SK-N-SH (cell line): Measurements from ENCODE around the gene HAUS6. TPM values are rescaled to one million over a fixed set of nuclear protein-coding genes. Genes with fewer than 3 reads are reported as not detected.

Source experiments
- CTCF ChIA-PET: fragments of 300-600, 350-600 bp; formaldehyde crosslinking; extraction: SDS; loops from one replicate; lab custom pipeline; 2021; lab: Yijun Ruan, JAX
- POLR2A ChIA-PET: fragments of 350-600 bp; sonication (Branson Sonifier 250); formaldehyde crosslinking; extraction: SDS; loops from one replicate; lab custom pipeline; 2020; ENCODE audit warnings: antibody characterized with exemption, inconsistent platforms; lab: Yijun Ruan, JAX
- DNase-seq: peaks from one replicate; pipeline ENCODE4 v3.0.0; 2012
- H2AFZ ChIP-seq: fragments of 200-600 bp; sonication (generic); 2 replicates; pipeline ENCODE4 v1.8.1; 2016; ENCODE audit warnings: antibody characterized with exemption, mild to moderate bottlenecking, low read depth
- H3F3A ChIP-seq: fragments of 200-600 bp; sonication (generic); replicated peaks from 2 replicates; pipeline ENCODE3; 2016; ENCODE audit warnings: antibody characterized with exemption, mild to moderate bottlenecking; ENCODE audit not compliant: insufficient read depth
- H3K27ac ChIP-seq, 2 experiments: fragments of 200-500 bp in 1 of 2; fragments of 200-600 bp in 1 of 2; sonication (Bioruptor generic) in 1 of 2; sonication (generic), shearing (Covaris generic) in 1 of 2; 2 replicates each; pipeline versions ENCODE4 v1.5.1 to v1.6.1; 2014 to 2016; ENCODE audit warnings: low read depth in 2 of 2, inconsistent platforms in 1 of 2, low read length in 1 of 2, mild to moderate bottlenecking in 1 of 2, mixed read lengths in 1 of 2
- H3K27me3 ChIP-seq: fragments of 200-600 bp; sonication (generic), shearing (Covaris generic); 2 replicates; pipeline ENCODE4 v1.6.1; 2016; ENCODE audit warnings: mixed run types; ENCODE audit not compliant: insufficient read depth
- H3K36me3 ChIP-seq, 2 experiments: fragments of 200-500 bp in 1 of 2; fragments of 200-600 bp in 1 of 2; sonication (Bioruptor generic) in 1 of 2; sonication (generic) in 1 of 2; replicated peaks in 1 of 2; 2 replicates each; pipeline versions ENCODE3 to v1.5.1; 2014 to 2016; ENCODE audit warnings: low read length in 1 of 2, mild to moderate bottlenecking in 1 of 2; ENCODE audit not compliant: insufficient read depth in 2 of 2, control insufficient read depth in 1 of 2
- H3K4me1 ChIP-seq, 2 experiments: fragments of 200-500 bp in 1 of 2; fragments of 200-600 bp in 1 of 2; sonication (Bioruptor generic) in 1 of 2; sonication (generic), shearing (Covaris generic) in 1 of 2; 2 replicates each; pipeline versions ENCODE4 v1.5.1 to v1.6.1; 2014 to 2016; ENCODE audit warnings: low read depth in 1 of 2, low read length in 1 of 2, mixed run types in 1 of 2; ENCODE audit not compliant: insufficient read depth in 2 of 2, control insufficient read depth in 1 of 2
- H3K4me2 ChIP-seq: fragments of 200-600 bp; sonication (generic), shearing (Covaris generic); 2 replicates; pipeline ENCODE4 v1.6.1; 2017; ENCODE audit warnings: mixed run types
- H3K4me3 ChIP-seq, 2 experiments: fragments of 200-500 bp in 1 of 2; fragments of 200-600 bp in 1 of 2; sonication (Bioruptor generic) in 1 of 2; sonication (generic), shearing (Covaris generic) in 1 of 2; 2 replicates each; pipeline versions ENCODE4 v1.5.1 to v1.8.1; 2014 to 2016; ENCODE audit warnings: low read depth in 2 of 2, inconsistent platforms in 1 of 2, low read length in 1 of 2, mild to moderate bottlenecking in 1 of 2, mixed read lengths in 1 of 2, moderate library complexity in 1 of 2
- H3K79me2 ChIP-seq: fragments of 200-600 bp; sonication (generic); 2 replicates; pipeline ENCODE4 v1.8.1; 2017; ENCODE audit warnings: mild to moderate bottlenecking; ENCODE audit not compliant: insufficient read depth
- H3K9ac ChIP-seq: fragments of 200-600 bp; sonication (generic); 2 replicates; pipeline ENCODE4 v1.6.1; 2017; ENCODE audit warnings: mixed run types
- H3K9me2 ChIP-seq: fragments of 200-600 bp; sonication (generic); 2 replicates; pipeline ENCODE4 v1.6.1; 2017; ENCODE audit warnings: mixed run types
- H3K9me3 ChIP-seq: fragments of 200-600 bp; sonication (generic); 2 replicates; pipeline ENCODE4 v1.6.1; 2017; ENCODE audit warnings: mixed run types, mild to moderate bottlenecking, moderate library complexity
- H4K20me1 ChIP-seq: fragments of 200-600 bp; sonication (generic); 2 replicates; pipeline ENCODE4 v1.6.1; 2017; ENCODE audit warnings: mild to moderate bottlenecking, mixed run types; ENCODE audit not compliant: insufficient read depth
- ELF1 ChIP-seq: IDR thresholded peaks from 2 replicates; pipeline ENCODE4 v1.4.0; 2012
- EZH2phosphoT487 ChIP-seq: fragments of 200-600 bp; sonication (generic); IDR thresholded peaks from 2 replicates; pipeline ENCODE4 v1.6.1; 2017; ENCODE audit warnings: low read depth, mixed run types, mild to moderate bottlenecking, antibody characterized with exemption, moderate library complexity, borderline replicate concordance
- FOSL2 ChIP-seq: IDR thresholded peaks from 2 replicates; pipeline ENCODE4 v1.4.0; 2012; ENCODE audit warnings: low read depth, mild to moderate bottlenecking, moderate library complexity, borderline replicate concordance
- GATA2 ChIP-seq: sonication (generic); formaldehyde crosslinking; IDR thresholded peaks from 2 replicates; pipeline ENCODE4 v1.5.0; 2020; ENCODE audit warnings: mild to moderate bottlenecking, missing genetic modification reagents
- MXI1 ChIP-seq: IDR thresholded peaks from 2 replicates; pipeline ENCODE4 v1.6.1; 2012; ENCODE audit warnings: mild to moderate bottlenecking, low read depth, low read length, improper control_type of control experiment
- NFIC ChIP-seq: IDR thresholded peaks from 2 replicates; pipeline ENCODE4 v1.4.0; 2012; ENCODE audit warnings: borderline replicate concordance
- NRF1 ChIP-seq: IDR thresholded peaks from 2 replicates; pipeline ENCODE4 v1.6.1; 2012; ENCODE audit warnings: low read depth, mild to moderate bottlenecking, low read length
- POLR2AphosphoS5 ChIP-seq: IDR thresholded peaks from 2 replicates; pipeline ENCODE4 v1.6.1; 2012; ENCODE audit warnings: low read depth, low read length
- RXRA ChIP-seq: IDR thresholded peaks from 2 replicates; pipeline ENCODE4 v1.4.0; 2012; ENCODE audit warnings: low read depth, mild to moderate bottlenecking, borderline replicate concordance
- SMC3 ChIP-seq: IDR thresholded peaks from 2 replicates; pipeline ENCODE4 v1.6.1; 2012; ENCODE audit warnings: low read depth, low read length, improper control_type of control experiment
- WGBS: methylation state at CpG from one replicate; pipeline ENCODE4 v1.1.6; 2017; ENCODE audit warnings: low lambda C conversion rate; 5-methylcytosine and 5-hydroxymethylcytosine counted together
- polyA plus RNA-seq, 3 experiments: library from polyadenylated mRNA; depleted of rRNA; stranded (reverse); fragments of >200 nt; gene quantifications; 2 replicates each; pipeline ENCODE4 v1.2.3, GENCODE V29; 2012
- TF ChIP-seq, protein P1 (sequence below): IDR thresholded peaks from 2 replicates; pipeline ENCODE4 v1.4.0; 2012; ENCODE audit warnings: low read depth, borderline replicate concordance
- TF ChIP-seq, protein P2 (sequence below): fragments of 150-350 bp; IDR thresholded peaks from 2 replicates; pipeline ENCODE4 v1.6.1; 2016; ENCODE audit warnings: mild to moderate bottlenecking, low read depth, low read length
- TF ChIP-seq, protein P3 (sequence below): fragments of 200-600 bp; sonication (generic); IDR thresholded peaks from 2 replicates; pipeline ENCODE4 v1.6.1; 2017; ENCODE audit warnings: antibody characterized with exemption, mild to moderate bottlenecking, moderate library complexity

Gene HAUS6
- polyA plus RNA-seq, 1 of the 3 experiments (the other 2 are of a cell fraction) = 4.7 TPM

DNA sequence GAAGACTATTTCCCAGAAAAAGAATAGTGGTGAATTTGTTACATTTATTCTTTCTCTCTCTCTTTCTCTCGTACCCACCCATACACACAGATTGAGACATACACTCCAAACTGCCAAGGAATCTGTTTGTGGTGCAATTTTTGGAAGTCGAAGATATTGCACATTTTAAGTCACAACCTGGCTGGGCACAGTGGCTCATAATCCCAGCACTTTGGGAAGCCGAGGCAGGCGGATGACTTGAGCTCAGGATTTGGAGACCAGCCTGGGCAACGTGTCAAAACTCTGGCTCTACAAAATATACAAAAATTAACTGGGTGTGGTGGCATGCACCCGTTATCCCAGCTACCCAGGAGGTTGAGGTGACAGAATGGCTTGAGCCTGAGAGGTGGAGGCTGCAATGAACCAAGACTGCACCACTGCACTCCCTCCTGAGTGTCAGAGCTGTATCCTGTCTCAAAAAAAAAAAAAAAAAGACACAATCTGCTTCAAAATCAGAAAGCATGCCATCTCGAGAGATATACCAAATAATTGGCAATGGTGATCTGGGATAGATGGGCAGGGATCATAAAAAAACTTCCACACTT, 43.8 kb upstream of the HAUS6 start:
- no peaks in the 10 kb centered on the region for H3K9me2 ChIP-seq
- POLR2A ChIA-PET = no interaction called here
- CTCF ChIA-PET = no interaction called here
- H3K9me3 ChIP-seq = no peaks in the 10 kb centered on the region
- H3K79me2 ChIP-seq = no peaks in the 10 kb centered on the region
- H3K9ac ChIP-seq = no peak overlapping the region
- no peaks in the 10 kb centered on the region for H3F3A ChIP-seq
- H3K4me1 ChIP-seq = no peaks in the 10 kb centered on the region
- H3K36me3 ChIP-seq = no peaks in the 10 kb centered on the region
- H3K4me2 ChIP-seq = no peak overlapping the region
- 75% methylated on average over 7 of the region's 7 CpGs for whole genome bisulfite sequencing
- H3K27me3 ChIP-seq = no peaks in the 10 kb centered on the region
- no peak overlapping the region for H3K4me3 ChIP-seq
- no peak for DNase-seq
- H3K27ac ChIP-seq = no peak overlapping the region
- no peak overlapping the region; the same call in 1 of the 2 replicates for H2AFZ ChIP-seq
- TF ChIP-seq NFIC = no peak
- no peak for TF ChIP-seq RXRA
- TF ChIP-seq, protein P1, sequence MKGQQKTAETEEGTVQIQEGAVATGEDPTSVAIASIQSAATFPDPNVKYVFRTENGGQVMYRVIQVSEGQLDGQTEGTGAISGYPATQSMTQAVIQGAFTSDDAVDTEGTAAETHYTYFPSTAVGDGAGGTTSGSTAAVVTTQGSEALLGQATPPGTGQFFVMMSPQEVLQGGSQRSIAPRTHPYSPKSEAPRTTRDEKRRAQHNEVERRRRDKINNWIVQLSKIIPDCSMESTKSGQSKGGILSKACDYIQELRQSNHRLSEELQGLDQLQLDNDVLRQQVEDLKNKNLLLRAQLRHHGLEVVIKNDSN = no peak
- no peak for TF ChIP-seq MXI1
- TF ChIP-seq, all 33 proteins: peak for 0
- no peaks in the 10 kb centered on the region for H4K20me1 ChIP-seq

DNA sequence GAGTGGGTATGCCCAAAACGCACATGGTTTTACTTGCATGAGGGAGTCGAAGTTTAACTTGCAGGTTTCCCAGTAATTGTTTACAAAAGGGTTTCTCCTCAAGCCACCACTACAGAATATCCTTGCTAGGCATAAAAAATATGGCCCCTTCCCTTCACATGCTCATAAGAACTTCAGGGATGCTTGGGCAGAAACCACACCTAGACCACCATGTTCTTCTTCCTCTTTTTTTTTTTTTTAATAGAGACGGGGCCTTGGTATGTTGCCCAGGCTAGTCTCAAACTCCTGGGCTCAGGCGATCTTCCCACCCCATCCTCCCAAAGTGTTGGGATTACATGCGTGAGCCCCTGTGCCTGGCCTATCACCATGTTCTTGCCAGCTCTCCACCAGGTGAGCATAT, 43.2 kb upstream of the HAUS6 start:
- Histone ChIP-seq H3K4me1 (no peaks in the 10 kb centered on the region), H3K9ac (no peak overlapping the region), H3K36me3 (no peaks in the 10 kb centered on the region), H4K20me1 (no peaks in the 10 kb centered on the region), H3K4me2 (no peak overlapping the region), H3F3A (no peaks in the 10 kb centered on the region), H3K4me3 (no peak overlapping the region), H3K27ac (no peak overlapping the region)
- ChIA-PET POLR2A (no interaction called here), CTCF (no interaction called here)
- WGBS = 88% methylated on average over 5 of the region's 5 CpGs
- DNase-seq = no peak
- TF ChIP-seq MXI1 = no peak
- no peak for TF ChIP-seq NRF1
- no peak for TF ChIP-seq EZH2phosphoT487
- no peak for TF ChIP-seq ELF1
- TF ChIP-seq, all 33 proteins: peak for 0
- Histone ChIP-seq H3K9me3 (no peaks in the 10 kb centered on the region), H3K79me2 (no peaks in the 10 kb centered on the region), H2AFZ (no peak overlapping the region), H3K27me3 (no peaks in the 10 kb centered on the region), H3K9me2 (no peaks in the 10 kb centered on the region)

DNA sequence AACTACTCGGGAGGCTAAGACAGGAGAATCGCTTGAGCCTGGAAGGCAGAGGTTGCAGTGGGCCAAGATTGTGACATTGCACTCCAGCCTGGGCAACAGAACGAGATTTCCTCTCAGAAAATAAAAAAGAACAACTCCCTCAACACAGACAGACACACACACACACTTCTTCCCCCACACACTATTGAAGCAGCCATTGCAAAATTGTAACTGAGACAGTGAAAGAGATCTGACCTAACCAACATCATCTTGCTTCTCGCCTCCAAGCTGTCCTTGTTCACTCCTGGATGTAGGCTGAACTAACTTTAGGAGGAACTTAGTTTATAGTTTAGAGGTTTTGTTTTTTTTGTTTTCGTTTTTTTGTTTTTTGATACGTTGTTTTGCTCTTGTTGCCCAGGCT, 37.6 kb upstream of the HAUS6 start:
- Histone ChIP-seq H3K79me2 (no peaks in the 10 kb centered on the region), H2AFZ (no peak overlapping the region), H3K27me3 (no peaks in the 10 kb centered on the region), H3K4me3 (no peak overlapping the region), H3K4me2 (no peak overlapping the region), H4K20me1 (no peaks in the 10 kb centered on the region), H3K4me1 (peaks cover 0 to 8% of the 10 kb centered on the region in 2 experiments; a peak in 1 of 4 replicates), H3K9ac (no peak overlapping the region), H3K9me2 (no peaks in the 10 kb centered on the region), H3F3A (peaks cover 10% of the 10 kb centered on the region), H3K27ac (no peak overlapping the region), H3K9me3 (no peaks in the 10 kb centered on the region), H3K36me3 (no peaks in the 10 kb centered on the region)
- TF ChIP-seq FOSL2 (no peak), SMC3 (no peak), GATA2 (CRISPR knock-in tag) (no peak), POLR2AphosphoS5 (no peak)
- TF ChIP-seq, protein P2, sequence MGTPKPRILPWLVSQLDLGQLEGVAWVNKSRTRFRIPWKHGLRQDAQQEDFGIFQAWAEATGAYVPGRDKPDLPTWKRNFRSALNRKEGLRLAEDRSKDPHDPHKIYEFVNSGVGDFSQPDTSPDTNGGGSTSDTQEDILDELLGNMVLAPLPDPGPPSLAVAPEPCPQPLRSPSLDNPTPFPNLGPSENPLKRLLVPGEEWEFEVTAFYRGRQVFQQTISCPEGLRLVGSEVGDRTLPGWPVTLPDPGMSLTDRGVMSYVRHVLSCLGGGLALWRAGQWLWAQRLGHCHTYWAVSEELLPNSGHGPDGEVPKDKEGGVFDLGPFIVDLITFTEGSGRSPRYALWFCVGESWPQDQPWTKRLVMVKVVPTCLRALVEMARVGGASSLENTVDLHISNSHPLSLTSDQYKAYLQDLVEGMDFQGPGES = no peak
- TF ChIP-seq, protein P3, sequence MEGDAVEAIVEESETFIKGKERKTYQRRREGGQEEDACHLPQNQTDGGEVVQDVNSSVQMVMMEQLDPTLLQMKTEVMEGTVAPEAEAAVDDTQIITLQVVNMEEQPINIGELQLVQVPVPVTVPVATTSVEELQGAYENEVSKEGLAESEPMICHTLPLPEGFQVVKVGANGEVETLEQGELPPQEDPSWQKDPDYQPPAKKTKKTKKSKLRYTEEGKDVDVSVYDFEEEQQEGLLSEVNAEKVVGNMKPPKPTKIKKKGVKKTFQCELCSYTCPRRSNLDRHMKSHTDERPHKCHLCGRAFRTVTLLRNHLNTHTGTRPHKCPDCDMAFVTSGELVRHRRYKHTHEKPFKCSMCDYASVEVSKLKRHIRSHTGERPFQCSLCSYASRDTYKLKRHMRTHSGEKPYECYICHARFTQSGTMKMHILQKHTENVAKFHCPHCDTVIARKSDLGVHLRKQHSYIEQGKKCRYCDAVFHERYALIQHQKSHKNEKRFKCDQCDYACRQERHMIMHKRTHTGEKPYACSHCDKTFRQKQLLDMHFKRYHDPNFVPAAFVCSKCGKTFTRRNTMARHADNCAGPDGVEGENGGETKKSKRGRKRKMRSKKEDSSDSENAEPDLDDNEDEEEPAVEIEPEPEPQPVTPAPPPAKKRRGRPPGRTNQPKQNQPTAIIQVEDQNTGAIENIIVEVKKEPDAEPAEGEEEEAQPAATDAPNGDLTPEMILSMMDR = no peak
- no peak for DNase-seq
- POLR2A ChIA-PET = no interaction called here
- WGBS = 94% methylated on average over 6 of the region's 6 CpGs
- CTCF ChIA-PET = interaction anchor here (0.5 to 1.7 kb wide), 2 partner anchors 34 to 1343 kb away, joined by 3 to 6 read pairs; no protein-coding TSS in a partner anchor
